ENCODE results near the gene CEND1. TPM values are rescaled to one million over a fixed set of nuclear protein-coding genes. Genes with fewer than 3 reads are reported as not detected.
A peak's percentile ranks its signal among the peaks of the same experiment; 100 is the strongest.

Gene CEND1
- total RNA-seq, 1 experiment from 2014 or later, result 2.7 TPM

GRCh38 chr11:798093-798713 is 8.3 kb upstream of the CEND1 start, which contains the start of gene SLC25A22 (continued):
- TF ChIP-seq AFF4 (CRISPR knock-in tag; IDR thresholded peaks at IDR 0.05; ENCODE audit: borderline replicate concordance) (no peak), SOX15 (CRISPR knock-in tag; IDR thresholded peaks at IDR 0.05) (no peak), MAX (CRISPR knock-in tag; IDR thresholded peaks at IDR 0.05) (no peak), E2F1 (CRISPR knock-in tag; IDR thresholded peaks at IDR 0.05) (no peak), RORB (CRISPR knock-in tag; IDR thresholded peaks at IDR 0.05) (no peak), MXD4 (CRISPR knock-in tag; IDR thresholded peaks at IDR 0.05; ENCODE audit: borderline replicate concordance) (no peak), MYBL2 (CRISPR knock-in tag; IDR thresholded peaks at IDR 0.05) (peak; percentile 19; the same call in 1 of the 2 replicates), NR1H2 (CRISPR knock-in tag; IDR thresholded peaks at IDR 0.05) (no peak), ESRRA (CRISPR knock-in tag; IDR thresholded peaks at IDR 0.05; ENCODE audit: borderline replicate concordance) (no peak), ZNF425 (CRISPR knock-in tag; conservative IDR thresholded peaks at IDR 0.05) (no peak), ATF6 (CRISPR knock-in tag; IDR thresholded peaks at IDR 0.05) (no peak), ZNF532 (CRISPR knock-in tag; IDR thresholded peaks at IDR 0.05; ENCODE audit: borderline replicate concordance) (no peak), ZNF671 (CRISPR knock-in tag; IDR thresholded peaks at IDR 0.05) (0 out of 2 replicates have a peak, but pooled peaks have one; percentile 6), ATF2 (CRISPR knock-in tag; IDR thresholded peaks at IDR 0.05; ENCODE audit: borderline replicate concordance, low read depth) (no peak), ZNF232 (CRISPR knock-in tag; IDR thresholded peaks at IDR 0.05) (no peak), ETV6 (CRISPR knock-in tag; IDR thresholded peaks at IDR 0.05) (peak; percentile 8; the same call in 1 of the 2 replicates), ATF3 (CRISPR knock-in tag; conservative IDR thresholded peaks at IDR 0.05) (no peak), ZBTB21 (CRISPR knock-in tag; IDR thresholded peaks at IDR 0.05; ENCODE audit: borderline replicate concordance) (no peak), ZNF416 (CRISPR knock-in tag; IDR thresholded peaks at IDR 0.05) (no peak), ZNF121 (CRISPR knock-in tag; IDR thresholded peaks at IDR 0.05) (no peak), NR2C2 (CRISPR knock-in tag; IDR thresholded peaks at IDR 0.05) (no peak), CDX4 (CRISPR knock-in tag; IDR thresholded peaks at IDR 0.05; ENCODE audit: borderline replicate concordance) (no peak)

Data from WTC11 (cell line).